MG63 (cell line): ENCODE results near the gene NSFL1C. TPM values are rescaled to one million over a fixed set of nuclear protein-coding genes. Genes with fewer than 3 reads are reported as not detected.
"Not testable (repeated sequence)": the region's sequence is repeated elsewhere in the genome, so short reads cannot be mapped to it uniquely, and the experiment has no call there.

ENCODE experiments used
- DNase-seq: peaks from one replicate; pipeline ENCODE4 v3.0.0-alpha.2; 2020
- H3K27me3 ChIP-seq: fragments of 250-450 bp; sonication (Bioruptor Pico); 2 replicates; pipeline ENCODE4 v1.5.1; 2020; ENCODE audit warnings: mild to moderate bottlenecking, moderate library complexity
- H3K36me3 ChIP-seq: fragments of 250-450 bp; sonication (Bioruptor Pico); 2 replicates; pipeline ENCODE4 v1.5.1; 2020; ENCODE audit warnings: mild to moderate bottlenecking, moderate library complexity
- H3K4me3 ChIP-seq: fragments of 250-450 bp; sonication (Bioruptor Pico); 2 replicates; pipeline ENCODE4 v1.5.1; 2020; ENCODE audit warnings: mild to moderate bottlenecking, moderate library complexity
- H3K9me3 ChIP-seq: fragments of 250-450 bp; sonication (Bioruptor Pico); 2 replicates; pipeline ENCODE4 v1.5.1; 2020; ENCODE audit warnings: mild to moderate bottlenecking, moderate library complexity
- total RNA-seq: library from RNA; depleted of rRNA; stranded (reverse); fragments of >200 nt; shearing (Covaris generic); gene quantifications from 2 replicates; pipeline ENCODE4 v1.2.3, GENCODE V29; 2014; ENCODE audit warnings: low replicate concordance; rRNA removed

The NSFL1C gene
- total RNA-seq: 57.6 and 62.5 TPM in 2 replicates

GRCh38 chr20:1466211-1467081, at the start of gene NSFL1C:
Gene NSFL1C (minus strand): TSS chr20:1466849. CDS start chr20:1466824, 25 bp downstream.
- Histone ChIP-seq H3K36me3 (peaks cover 10% of the 10 kb centered on the region), H3K27me3 (no peaks in the 10 kb centered on the region)
- peak; percentile 92 for DNase-seq

GRCh38 chr20:1513801-1514200, 47.2 kb upstream of the NSFL1C start:
- DNase-seq: no peak
- H3K36me3 ChIP-seq: no peaks in the 10 kb centered on the region

More at GRCh38 chr20:1466211-1467081, at the start of gene NSFL1C:
- Histone ChIP-seq H3K9me3 (no peaks in the 10 kb centered on the region), H3K4me3 (peak within 1 kb of the TSS; percentile 89)

GRCh38 chr20:1509237-1509636, 42.6 kb upstream of the NSFL1C start:
- DNase-seq: no peak
- H3K9me3 ChIP-seq: no peaks in the 10 kb centered on the region
- no peak overlapping the region for H3K4me3 ChIP-seq
- no peaks in the 10 kb centered on the region for H3K27me3 ChIP-seq
- no peaks in the 10 kb centered on the region for H3K36me3 ChIP-seq

More at GRCh38 chr20:1513801-1514200, 47.2 kb upstream of the NSFL1C start:
- H3K9me3 ChIP-seq: no peaks in the 10 kb centered on the region
- H3K4me3 ChIP-seq: no peak overlapping the region
- H3K27me3 ChIP-seq: no peaks in the 10 kb centered on the region

- DNase-seq: no peak
- Histone ChIP-seq H3K4me3 (no peak overlapping the region), H3K36me3 (no peaks in the 10 kb centered on the region), H3K27me3 (no peaks in the 10 kb centered on the region), H3K9me3 (no peaks in the 10 kb centered on the region)
Observed at GRCh38 chr20:1508574-1508973, 41.9 kb upstream of the NSFL1C start.

GRCh38 chr20:1507276-1507675, 40.6 kb upstream of the NSFL1C start:
- Histone ChIP-seq H3K4me3 (no peak overlapping the region), H3K36me3 (no peaks in the 10 kb centered on the region), H3K27me3 (no peaks in the 10 kb centered on the region), H3K9me3 (no peaks in the 10 kb centered on the region)
- no peak for DNase-seq

GRCh38 chr20:1505871-1506270, 39.2 kb upstream of the NSFL1C start:
- no peaks in the 10 kb centered on the region for H3K36me3 ChIP-seq
- H3K4me3 ChIP-seq: no peak overlapping the region
- no peaks in the 10 kb centered on the region for H3K9me3 ChIP-seq
- no peaks in the 10 kb centered on the region for H3K27me3 ChIP-seq
- no peak for DNase-seq

- no peak overlapping the region for H3K4me3 ChIP-seq
- H3K27me3 ChIP-seq: no peaks in the 10 kb centered on the region
- H3K9me3 ChIP-seq: no peaks in the 10 kb centered on the region
- no peaks in the 10 kb centered on the region for H3K36me3 ChIP-seq
- peak; percentile 38 for DNase-seq
Observed at GRCh38 chr20:1505361-1505760, 38.7 kb upstream of the NSFL1C start.

- Histone ChIP-seq H3K36me3 (no peaks in the 10 kb centered on the region), H3K27me3 (no peaks in the 10 kb centered on the region), H3K9me3 (no peaks in the 10 kb centered on the region), H3K4me3 (no peak overlapping the region)
- DNase-seq: peak; percentile 73
Observed at GRCh38 chr20:1503564-1504227, 37.0 kb upstream of the NSFL1C start.

GRCh38 chr20:1500496-1500895, 33.8 kb upstream of the NSFL1C start:
- no peaks in the 10 kb centered on the region for H3K27me3 ChIP-seq
- no peak for DNase-seq
- H3K4me3 ChIP-seq: no peak overlapping the region
- H3K36me3 ChIP-seq: no peaks in the 10 kb centered on the region
- H3K9me3 ChIP-seq: no peaks in the 10 kb centered on the region

GRCh38 chr20:1499528-1500420, 33.1 kb upstream of the NSFL1C start:
- Histone ChIP-seq H3K9me3 (no peaks in the 10 kb centered on the region), H3K4me3 (no peak overlapping the region), H3K36me3 (no peaks in the 10 kb centered on the region), H3K27me3 (no peaks in the 10 kb centered on the region)
- no peak for DNase-seq

- H3K4me3 ChIP-seq, H3K36me3 ChIP-seq, H3K27me3 ChIP-seq, H3K9me3 ChIP-seq, DNase-seq: not testable (repeated sequence)
Observed at GRCh38 chr20:1497371-1497770, 30.7 kb upstream of the NSFL1C start.

- DNase-seq: no peak
- H3K36me3 ChIP-seq: no peaks in the 10 kb centered on the region
- H3K27me3 ChIP-seq: no peaks in the 10 kb centered on the region
Observed at GRCh38 chr20:1496930-1497329, 30.3 kb upstream of the NSFL1C start.

GRCh38 chr20:1494436-1494835, 27.8 kb upstream of the NSFL1C start:
- Histone ChIP-seq H3K27me3 (no peaks in the 10 kb centered on the region), H3K4me3 (no peak overlapping the region), H3K36me3 (no peaks in the 10 kb centered on the region), H3K9me3 (no peaks in the 10 kb centered on the region)
- no peak for DNase-seq

More at GRCh38 chr20:1496930-1497329, 30.3 kb upstream of the NSFL1C start:
- Histone ChIP-seq H3K4me3 (no peak overlapping the region), H3K9me3 (no peaks in the 10 kb centered on the region)

GRCh38 chr20:1493536-1493935, 26.9 kb upstream of the NSFL1C start:
- Histone ChIP-seq H3K9me3 (no peaks in the 10 kb centered on the region), H3K36me3 (no peaks in the 10 kb centered on the region), H3K4me3 (no peak overlapping the region), H3K27me3 (no peaks in the 10 kb centered on the region)
- no peak for DNase-seq

- Histone ChIP-seq H3K36me3 (no peaks in the 10 kb centered on the region), H3K27me3 (no peaks in the 10 kb centered on the region), H3K4me3 (no peak overlapping the region), H3K9me3 (no peaks in the 10 kb centered on the region)
- DNase-seq: no peak
Observed at GRCh38 chr20:1491860-1492642, 25.4 kb upstream of the NSFL1C start.

- Histone ChIP-seq H3K36me3 (no peaks in the 10 kb centered on the region), H3K9me3 (no peaks in the 10 kb centered on the region), H3K27me3 (no peaks in the 10 kb centered on the region), H3K4me3 (no peak within 1 kb of the TSS)
- no peak for DNase-seq
Observed at GRCh38 chr20:1491281-1491840, 24.7 kb upstream of the NSFL1C start, which contains the start of gene SIRPB2. Gene SIRPB2 (minus strand): TSS chr20:1491420. CDS start chr20:1491359, 61 bp downstream.
